CD8-positive, alpha-beta memory T cell (primary cell): ENCODE results near the gene ACSS1. TPM values are rescaled to one million over a fixed set of nuclear protein-coding genes. Genes with fewer than 3 reads are reported as not detected.
"Not testable (repeated sequence)": the region's sequence is repeated elsewhere in the genome, so short reads cannot be mapped to it uniquely, and the experiment has no call there.

ENCODE experiments used
- CTCF ChIA-PET: fragments of 350-600 bp; sonication (Branson Sonifier 250); formaldehyde crosslinking; loops from one replicate; lab custom pipeline; 2021; ENCODE audit warnings: antibody characterized with exemption; lab: Charles Lee
- POLR2A ChIA-PET: fragments of 350-600 bp; sonication (Branson Sonifier 250); formaldehyde crosslinking; loops from one replicate; lab custom pipeline; 2021; ENCODE audit warnings: antibody characterized with exemption; lab: Charles Lee
- DNase-seq, 5 donors: peaks; one replicate each; pipeline versions ENCODE4 v3.0.0 to v3.0.0-alpha.2; 2020 to 2022; ENCODE audit warnings: mixed read lengths in 1 of 5
- H3K27ac ChIP-seq: one replicate; pipeline ENCODE4 v1.7.0; 2013; ENCODE audit warnings: low read depth, mild to moderate bottlenecking, low read length, moderate library complexity
- H3K27me3 ChIP-seq: 2 replicates; pipeline ENCODE4 v1.7.0; 2013; ENCODE audit warnings: low read length, mild to moderate bottlenecking; ENCODE audit not compliant: insufficient read depth, poor library complexity, severe bottlenecking
- H3K36me3 ChIP-seq: 2 replicates; pipeline ENCODE4 v1.7.0; 2013; ENCODE audit warnings: mild to moderate bottlenecking, low read length, moderate library complexity; ENCODE audit not compliant: insufficient read depth
- H3K4me1 ChIP-seq: 2 replicates; pipeline ENCODE4 v1.7.0; 2013; ENCODE audit warnings: mild to moderate bottlenecking, low read length, moderate library complexity; ENCODE audit not compliant: insufficient read depth
- H3K4me3 ChIP-seq: 2 replicates; pipeline ENCODE4 v1.7.0; 2013; ENCODE audit warnings: mild to moderate bottlenecking, low read length
- H3K9me3 ChIP-seq: 2 replicates; pipeline ENCODE4 v1.7.0; 2013; ENCODE audit warnings: mild to moderate bottlenecking, low read length
- H3K27ac Mint-ChIP-seq, 8 donors: one replicate each; pipeline ENCODE4 v1.8.0; 2020 to 2021; ENCODE audit warnings: mixed read lengths in 8 of 8, mild to moderate bottlenecking in 6 of 8, inconsistent platforms in 3 of 8, moderate library complexity in 3 of 8
- H3K27me3 Mint-ChIP-seq, 2 donors: one replicate each; pipeline ENCODE4 v1.8.0; 2020 to 2021; ENCODE audit warnings: mixed read lengths in 2 of 2, mild to moderate bottlenecking in 1 of 2, moderate library complexity in 1 of 2
- H3K36me3 Mint-ChIP-seq, 3 donors: one replicate each; pipeline ENCODE4 v1.8.0; 2020 to 2021; ENCODE audit warnings: mixed read lengths in 3 of 3, inconsistent platforms in 1 of 3, mild to moderate bottlenecking in 1 of 3
- H3K4me1 Mint-ChIP-seq, 3 donors: one replicate each; pipeline ENCODE4 v1.8.0; 2020 to 2021; ENCODE audit warnings: mixed read lengths in 3 of 3, inconsistent platforms in 1 of 3, mild to moderate bottlenecking in 1 of 3
- H3K4me3 Mint-ChIP-seq, 7 donors: one replicate each; pipeline ENCODE4 v1.8.0; 2020 to 2021; ENCODE audit warnings: mixed read lengths in 7 of 7, mild to moderate bottlenecking in 6 of 7, moderate library complexity in 4 of 7, inconsistent platforms in 2 of 7
- H3K9me3 Mint-ChIP-seq, 5 donors: one replicate each; pipeline ENCODE4 v1.8.0; 2020 to 2022; ENCODE audit warnings: mixed read lengths in 5 of 5, mild to moderate bottlenecking in 3 of 5, moderate library complexity in 2 of 5, inconsistent platforms in 1 of 5
- polyA plus RNA-seq: library from polyadenylated mRNA; unstranded; fragments of 300-500 nt; fragmentation: Illumina TruSeq; gene quantifications from one replicate; pipeline ENCODE4 v1.2.3, GENCODE V29; 2021
- total RNA-seq, 2 experiments: library from RNA; stranded (reverse); gene quantifications; one replicate each; pipeline ENCODE4 v1.2.3, GENCODE V29; 2021

Gene ACSS1
- total and polyA plus RNA-seq, 3 experiments from 2014 or later: 24.5 to 59.6 (median 24.8) TPM

DNA sequence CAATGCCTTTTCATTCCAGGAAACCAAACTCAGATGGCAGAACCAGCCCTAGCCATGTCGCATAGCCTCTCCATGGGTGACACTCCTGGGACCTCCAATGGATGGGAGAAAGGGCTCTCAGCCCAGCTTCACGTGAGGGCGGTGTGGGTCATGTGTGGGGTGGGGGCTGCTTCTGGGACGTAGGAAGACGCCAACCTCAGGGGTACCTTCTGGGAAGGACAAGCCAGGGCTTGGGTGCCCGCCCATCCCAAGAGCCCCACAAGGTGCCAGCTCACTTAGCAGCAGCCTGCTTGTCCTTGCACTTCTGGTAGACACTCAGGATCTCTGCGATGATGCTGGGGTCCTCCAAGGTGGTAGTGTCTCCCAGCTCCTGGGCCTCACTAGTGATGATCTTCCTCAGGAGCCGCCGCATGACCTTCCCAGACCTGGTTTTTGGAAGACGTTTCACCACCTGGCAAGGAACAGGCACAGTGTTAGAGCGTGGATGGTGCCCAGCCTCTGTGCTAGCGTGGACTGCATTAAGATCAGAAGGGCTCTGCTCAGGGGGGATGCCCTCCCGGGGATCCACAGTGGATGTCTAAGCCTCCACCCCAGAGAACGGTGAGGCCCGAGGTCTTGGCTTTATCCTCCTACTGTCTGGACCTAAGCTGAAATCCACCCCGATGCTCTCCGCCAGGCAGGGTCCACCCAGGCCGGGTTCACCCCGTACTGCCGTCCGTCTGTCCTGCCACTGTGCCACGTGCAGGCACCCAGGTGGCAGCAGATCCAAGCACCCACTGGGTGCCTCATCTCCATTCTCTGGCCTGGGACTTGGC is 50.2 kb downstream of the ACSS1 start:
- ChIA-PET POLR2A (no interaction called here), CTCF (interaction anchor here (1.5 kb wide), 1 partner anchor 10 kb away, joined by 3 read pairs; no protein-coding TSS in a partner anchor)
- Histone ChIP-seq H3K4me3 (no peak overlapping the region), H3K27ac (no peak overlapping the region), H3K27me3 (no peaks in the 10 kb centered on the region), H3K36me3 (peaks cover 47% of the 10 kb centered on the region), H3K4me1 (no peaks in the 10 kb centered on the region), H3K9me3 (no peaks in the 10 kb centered on the region)
- no peak for DNase-seq
- Mint-ChIP-seq H3K4me3 (no peak overlapping the region), H3K36me3 (peaks cover 16 to 92% (median 26%) of the 10 kb centered on the region in 3 donors), H3K4me1 (no peaks in the 10 kb centered on the region), H3K27me3 (no peaks in the 10 kb centered on the region), H3K9me3 (no peaks in the 10 kb centered on the region), H3K27ac (peak overlapping the region in 1 of 8 donors; percentile 17)

DNA sequence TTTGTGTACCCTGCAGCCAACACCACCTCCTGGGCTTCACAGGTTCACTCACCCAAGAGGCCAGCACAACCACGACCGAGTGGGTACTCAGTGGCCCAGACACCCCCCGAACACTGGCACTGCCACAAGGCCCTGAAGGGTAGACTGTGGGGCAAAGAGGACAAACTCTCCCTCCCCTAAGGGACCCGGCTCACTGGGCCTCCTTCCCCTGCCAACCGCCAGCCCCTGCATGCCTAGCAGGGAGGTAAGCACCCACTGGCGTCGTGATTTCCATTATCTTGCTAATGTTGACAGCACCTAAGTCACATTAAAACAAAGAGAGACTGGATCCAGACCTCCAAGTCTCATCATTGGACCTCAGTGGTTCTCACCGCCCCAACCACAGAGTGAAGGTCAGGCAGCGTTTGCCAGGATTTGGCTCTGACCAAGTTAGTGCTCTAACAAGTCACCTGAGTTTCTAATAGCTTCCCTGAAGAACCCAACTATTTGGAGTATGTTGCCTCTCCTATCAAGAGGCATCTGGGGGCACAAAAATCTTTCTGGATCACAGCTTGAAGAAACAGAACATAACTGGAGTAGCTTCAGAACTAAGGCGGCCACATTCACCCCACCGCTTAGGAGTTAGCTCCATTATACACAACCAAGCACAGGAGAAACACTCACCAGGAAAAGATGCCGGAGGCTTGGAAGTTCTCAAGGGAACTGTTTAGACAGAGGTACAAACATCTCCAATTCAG is 51.3 kb downstream of the ACSS1 start:
- H3K27me3 ChIP-seq: no peaks in the 10 kb centered on the region
- Mint-ChIP-seq H3K27me3 (no peaks in the 10 kb centered on the region), H3K4me3 (no peak overlapping the region), H3K36me3 (peaks cover 22 to 88% (median 29%) of the 10 kb centered on the region in 3 donors), H3K9me3 (peaks cover 0 to 2% (median 0%) of the 10 kb centered on the region in 5 donors), H3K27ac (peak overlapping the region in 6 of 8 donors; percentile 17 to 75 (median 28)), H3K4me1 (no peaks in the 10 kb centered on the region)
- DNase-seq: no peak
- ChIA-PET POLR2A (no interaction called here), CTCF (interaction anchor here (1.3 to 1.5 kb wide), 2 partner anchors 9 to 58 kb away, joined by 3 to 5 read pairs; no protein-coding TSS in a partner anchor)
- no peak overlapping the region for H3K27ac ChIP-seq
- no peaks in the 10 kb centered on the region for H3K9me3 ChIP-seq
- H3K4me1 ChIP-seq: no peaks in the 10 kb centered on the region
- H3K4me3 ChIP-seq: no peak overlapping the region
- H3K36me3 ChIP-seq: peaks cover 37% of the 10 kb centered on the region

DNA sequence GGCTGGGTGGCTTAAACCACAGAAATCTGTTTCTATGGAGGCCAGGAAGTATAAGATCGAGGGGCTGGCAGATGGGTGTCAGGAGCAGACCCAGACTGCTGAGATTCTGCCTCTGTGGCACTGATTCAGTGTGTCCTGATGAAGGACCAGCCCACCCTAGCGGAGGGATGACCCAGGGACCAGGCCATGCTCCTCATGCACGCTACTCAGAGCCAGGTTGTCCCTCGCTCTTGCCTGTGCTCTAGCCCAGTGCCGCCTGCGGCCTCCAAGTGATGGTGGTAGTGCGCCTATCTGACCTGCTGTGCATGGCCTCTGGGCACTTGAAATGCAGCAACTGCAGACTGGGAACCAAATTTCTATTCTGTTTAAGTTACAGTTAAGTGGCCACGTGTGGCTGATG is 52.3 kb downstream of the ACSS1 start:
- H3K4me3 ChIP-seq: no peak overlapping the region
- ChIA-PET POLR2A (no interaction called here), CTCF (interaction anchor here (1.3 kb wide), 1 partner anchor 59 kb away, joined by 5 read pairs; no protein-coding TSS in a partner anchor)
- peaks cover 28% of the 10 kb centered on the region for H3K36me3 ChIP-seq
- Mint-ChIP-seq H3K4me3 (no peak overlapping the region), H3K27ac (peak overlapping the region in 2 of 8 donors; percentile 51 to 58), H3K36me3 (peaks cover 21 to 78% (median 25%) of the 10 kb centered on the region in 3 donors), H3K9me3 (peaks cover 0 to 2% (median 0%) of the 10 kb centered on the region in 5 donors), H3K27me3 (no peaks in the 10 kb centered on the region), H3K4me1 (no peaks in the 10 kb centered on the region)
- H3K27ac ChIP-seq: no peak overlapping the region
- DNase-seq: no peak
- no peaks in the 10 kb centered on the region for H3K27me3 ChIP-seq
- no peaks in the 10 kb centered on the region for H3K4me1 ChIP-seq
- no peaks in the 10 kb centered on the region for H3K9me3 ChIP-seq

DNA sequence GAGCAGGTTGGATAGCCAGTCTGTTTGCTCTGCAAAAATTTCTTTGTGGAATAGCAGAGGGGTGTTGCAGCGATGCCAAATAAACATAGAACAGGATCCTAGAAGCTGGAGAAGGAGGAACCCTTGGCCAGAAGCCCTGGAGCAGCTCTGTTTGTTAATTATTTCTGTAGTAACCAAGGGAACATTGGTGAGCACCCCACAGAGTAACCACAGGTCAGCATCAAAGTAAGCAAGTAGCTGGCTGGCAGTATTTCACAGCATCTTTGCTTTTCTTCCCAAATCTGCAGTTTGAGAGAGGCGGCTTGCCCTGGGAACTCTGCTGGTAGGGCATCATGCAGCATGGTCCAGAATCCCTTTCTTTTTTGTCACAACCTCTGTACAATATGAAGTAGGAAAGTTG is 52.7 kb downstream of the ACSS1 start:
- H3K36me3 ChIP-seq: peaks cover 25% of the 10 kb centered on the region
- Mint-ChIP-seq H3K27ac (peak overlapping the region in 2 of 8 donors; percentile 51 to 58), H3K27me3 (no peaks in the 10 kb centered on the region), H3K4me1 (no peaks in the 10 kb centered on the region), H3K36me3 (peaks cover 16 to 74% (median 21%) of the 10 kb centered on the region in 3 donors), H3K4me3 (no peak overlapping the region), H3K9me3 (peaks cover 0 to 2% (median 0%) of the 10 kb centered on the region in 5 donors)
- H3K27ac ChIP-seq: no peak overlapping the region
- ChIA-PET POLR2A (no interaction called here), CTCF (no interaction called here)
- H3K4me3 ChIP-seq: no peak overlapping the region
- no peaks in the 10 kb centered on the region for H3K4me1 ChIP-seq
- DNase-seq: no peak
- H3K27me3 ChIP-seq: no peaks in the 10 kb centered on the region
- no peaks in the 10 kb centered on the region for H3K9me3 ChIP-seq

DNA sequence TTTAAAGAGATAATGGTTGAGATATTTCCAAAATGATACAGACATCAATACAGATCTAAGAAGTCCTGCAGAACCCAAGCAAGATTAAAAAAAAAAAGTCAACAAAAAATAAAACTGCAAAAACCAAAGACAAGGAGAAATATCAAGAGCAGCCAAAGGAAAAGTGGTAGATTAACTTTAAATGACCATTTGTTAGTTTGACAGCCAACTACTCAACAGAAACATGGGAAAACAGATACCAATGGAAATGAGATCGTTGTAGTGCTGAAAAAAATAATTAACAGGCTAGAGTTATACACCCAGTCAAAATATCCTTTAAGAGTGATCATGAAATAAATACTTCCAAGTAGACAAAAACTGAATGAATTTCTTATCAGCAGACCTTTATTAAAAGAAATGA is 54.9 kb downstream of the ACSS1 start:
- H3K4me1 Mint-ChIP-seq: no peaks in the 10 kb centered on the region
- CTCF ChIA-PET: no interaction called here

DNA sequence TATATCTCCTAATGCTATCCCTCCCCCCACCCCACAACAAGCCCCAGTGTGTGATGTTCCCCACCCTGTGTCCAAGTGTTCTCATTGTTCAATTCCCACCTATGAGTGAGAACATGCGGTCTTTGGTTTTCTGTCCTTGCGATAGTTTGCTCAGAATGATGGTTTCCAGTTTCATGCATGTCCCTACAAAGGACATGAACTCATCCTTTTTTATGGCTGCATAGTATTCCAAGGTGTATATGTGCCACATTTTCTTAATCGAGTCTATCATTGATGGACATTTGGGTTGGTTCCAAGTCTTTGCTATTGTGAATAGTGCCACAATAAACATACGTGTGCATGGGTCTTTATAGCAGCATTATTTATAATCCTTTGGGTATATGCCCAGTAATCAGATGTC is 56.6 kb downstream of the ACSS1 start:
- CTCF ChIA-PET: interaction anchor here (0.9 kb wide), 1 partner anchor 8 kb away, joined by 4 read pairs; no protein-coding TSS in a partner anchor
- H3K27me3 Mint-ChIP-seq, H3K27ac Mint-ChIP-seq, H3K9me3 ChIP-seq, DNase-seq, H3K27ac ChIP-seq, POLR2A ChIA-PET, H3K4me1 ChIP-seq, H3K36me3 ChIP-seq, H3K4me3 Mint-ChIP-seq, H3K4me1 Mint-ChIP-seq, H3K9me3 Mint-ChIP-seq, H3K27me3 ChIP-seq, H3K4me3 ChIP-seq: not testable (repeated sequence)
- H3K36me3 Mint-ChIP-seq: peaks cover 8 to 35% (median 15%) of the 10 kb centered on the region in 3 donors

More for the DNA sequence above, 54.9 kb downstream of the ACSS1 start:
- Mint-ChIP-seq H3K27ac (peak overlapping the region in 1 of 8 donors; percentile 85), H3K36me3 (peaks cover 15 to 52% (median 16%) of the 10 kb centered on the region in 3 donors), H3K9me3 (peaks cover 0 to 2% (median 0%) of the 10 kb centered on the region in 5 donors), H3K4me3 (no peak overlapping the region), H3K27me3 (no peaks in the 10 kb centered on the region)
- H3K27me3 ChIP-seq: no peaks in the 10 kb centered on the region
- H3K4me3 ChIP-seq: no peak overlapping the region
- H3K27ac ChIP-seq: no peak overlapping the region
- no peak for DNase-seq
- H3K9me3 ChIP-seq: no peaks in the 10 kb centered on the region
- POLR2A ChIA-PET: no interaction called here
- peaks cover 20% of the 10 kb centered on the region for H3K36me3 ChIP-seq
- H3K4me1 ChIP-seq: no peaks in the 10 kb centered on the region

DNA sequence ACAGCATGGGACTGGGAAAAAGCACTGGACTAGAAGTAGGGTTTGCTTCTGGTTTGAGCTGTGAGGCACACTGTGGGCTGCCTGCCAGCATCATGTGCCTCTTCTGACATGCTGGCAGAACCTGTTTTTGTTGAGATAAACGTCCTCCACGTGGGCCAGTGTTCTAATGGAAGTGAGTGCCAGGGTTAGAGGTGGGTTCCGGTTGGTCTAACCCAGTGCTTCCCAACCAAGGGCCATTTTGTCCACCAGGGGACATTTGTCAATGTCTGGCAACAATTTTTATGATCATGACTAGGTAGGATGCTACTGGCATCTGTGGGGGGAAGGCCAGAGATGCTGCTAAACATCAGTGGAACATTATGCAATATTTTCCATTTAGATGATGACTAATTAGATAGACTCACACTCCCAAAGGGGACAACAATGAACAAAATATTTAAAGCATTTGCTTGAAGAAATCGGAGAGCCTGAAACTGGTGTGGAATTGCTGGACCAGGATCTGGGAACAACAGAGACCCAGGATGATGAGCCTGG is 57.6 kb downstream of the ACSS1 start:
- H3K4me3 ChIP-seq: no peak overlapping the region
- peaks cover 8 to 25% (median 11%) of the 10 kb centered on the region in 3 donors for H3K36me3 Mint-ChIP-seq
- ChIA-PET POLR2A (no interaction called here), CTCF (interaction anchor here (0.9 to 8.5 kb wide), 2 partner anchors 9 to 61 kb away, joined by 4 to 147 read pairs; partner anchors contain the start of gene ACSS1)
- no peaks in the 10 kb centered on the region for H3K27me3 Mint-ChIP-seq
- no peaks in the 10 kb centered on the region for H3K36me3 ChIP-seq
- peak overlapping the region in 2 of 8 donors; percentile 23 to 41 for H3K27ac Mint-ChIP-seq
- DNase-seq: no peak
- no peak overlapping the region for H3K4me3 Mint-ChIP-seq
- H3K9me3 Mint-ChIP-seq: peaks cover 0 to 2% (median 0%) of the 10 kb centered on the region in 5 donors
- peaks cover 0 to under 1% (median 0%) of the 10 kb centered on the region in 3 donors for H3K4me1 Mint-ChIP-seq
- H3K27ac ChIP-seq: no peak overlapping the region
- H3K9me3 ChIP-seq: no peaks in the 10 kb centered on the region
- no peaks in the 10 kb centered on the region for H3K27me3 ChIP-seq
- H3K4me1 ChIP-seq: no peaks in the 10 kb centered on the region
